HG03095 (cell line): ENCODE measurements around the gene EMILIN1.
"Not testable (repeated sequence)": the region's sequence is repeated elsewhere in the genome, so short reads cannot be mapped to it uniquely, and the experiment has no call there.

Source experiments
- ATAC-seq: cut with Tn5 transposase; IDR thresholded peaks from one replicate; pipeline ENCODE4 v1.9.1; 2021; ENCODE audit warnings: moderate library complexity; ENCODE audit not compliant: unreplicated experiment

The EMILIN1 gene

DNA sequence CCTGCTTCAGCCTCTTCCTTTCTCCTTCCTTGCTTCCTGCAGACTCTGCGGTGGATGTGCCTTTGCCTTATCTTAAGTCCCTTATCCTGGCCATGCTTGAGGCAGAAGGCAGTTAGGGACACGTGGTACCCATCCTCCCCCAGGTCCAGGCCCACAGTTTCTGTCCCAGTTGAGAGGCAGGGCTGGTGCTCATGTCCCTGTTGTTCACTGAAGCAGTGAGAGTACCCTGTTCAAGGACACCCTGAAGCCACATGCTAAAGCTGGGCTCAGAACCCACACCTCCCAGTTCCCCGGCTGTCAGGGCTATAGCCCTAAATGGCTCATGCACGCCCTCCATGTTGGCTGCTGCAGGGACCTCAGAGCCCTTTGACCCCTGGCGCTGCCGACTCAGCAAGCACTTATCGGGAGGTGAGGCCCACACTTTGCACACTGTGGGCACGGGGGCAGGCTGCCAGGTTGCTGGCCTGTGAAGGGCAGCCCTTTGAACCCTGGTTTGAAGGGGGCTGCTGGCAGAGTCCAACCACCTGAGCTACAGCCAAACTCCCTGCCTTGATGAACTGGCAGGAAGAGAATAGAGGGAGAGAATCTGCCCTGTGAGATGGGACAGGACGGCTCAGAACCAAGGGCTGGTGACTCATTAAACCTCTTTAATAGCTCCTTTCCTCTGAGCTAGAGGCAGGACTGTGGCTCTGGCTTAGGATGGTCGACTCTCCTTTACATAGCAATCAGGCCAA lies 14.4 kb downstream of the EMILIN1 start:
- ATAC-seq: no peak

DNA sequence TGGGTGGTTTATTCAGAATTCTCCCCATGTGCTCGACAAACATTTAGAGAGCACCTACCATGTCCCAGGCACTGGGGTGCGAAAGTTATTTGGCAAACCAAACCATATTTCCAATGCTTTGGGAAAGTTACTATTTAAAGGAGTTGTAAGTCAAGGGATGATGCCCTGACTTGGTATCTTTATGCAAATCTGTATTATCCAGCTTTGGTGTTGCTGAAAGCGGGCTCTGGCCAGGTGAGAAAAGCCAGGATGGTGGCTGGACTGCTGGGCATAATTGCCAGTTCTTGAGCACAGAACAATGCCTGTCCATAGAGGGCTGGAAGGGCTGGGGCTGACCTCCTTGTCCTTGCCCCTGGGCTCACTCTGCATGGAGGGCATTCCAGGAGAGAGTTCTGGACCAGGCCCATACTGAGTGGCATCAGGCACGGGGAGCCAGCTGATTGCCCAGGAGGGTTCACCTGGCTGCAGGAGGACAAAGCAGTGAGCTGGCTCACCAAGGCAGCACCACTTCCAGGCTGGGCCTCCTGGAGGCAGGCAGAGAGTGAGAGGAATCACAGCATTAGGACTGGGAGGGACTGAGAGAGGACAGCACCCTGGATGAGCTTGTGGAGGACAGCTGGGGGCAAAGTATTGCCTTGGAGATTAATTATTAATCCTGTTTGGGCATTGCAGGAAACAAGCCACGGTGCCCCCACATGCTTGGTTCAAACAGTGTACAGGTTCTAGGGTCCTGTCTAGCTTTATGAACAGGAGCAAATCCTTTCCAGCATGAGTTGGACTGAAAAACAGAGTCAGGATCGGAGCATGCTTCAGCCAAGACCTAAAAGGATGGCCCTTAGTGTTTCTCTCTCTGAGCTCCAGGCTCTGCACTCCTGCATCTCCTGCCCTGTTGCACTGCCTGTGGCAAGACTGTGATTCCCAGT lies 15.3 kb downstream of the EMILIN1 start:
- no peak for ATAC-seq

GRCh38 chr2:27094353-27094984 lies 16.1 kb downstream of the EMILIN1 start:
- ATAC-seq: no peak

GRCh38 chr2:27095427-27095744 lies 17.0 kb downstream of the EMILIN1 start:
- no peak for ATAC-seq

DNA sequence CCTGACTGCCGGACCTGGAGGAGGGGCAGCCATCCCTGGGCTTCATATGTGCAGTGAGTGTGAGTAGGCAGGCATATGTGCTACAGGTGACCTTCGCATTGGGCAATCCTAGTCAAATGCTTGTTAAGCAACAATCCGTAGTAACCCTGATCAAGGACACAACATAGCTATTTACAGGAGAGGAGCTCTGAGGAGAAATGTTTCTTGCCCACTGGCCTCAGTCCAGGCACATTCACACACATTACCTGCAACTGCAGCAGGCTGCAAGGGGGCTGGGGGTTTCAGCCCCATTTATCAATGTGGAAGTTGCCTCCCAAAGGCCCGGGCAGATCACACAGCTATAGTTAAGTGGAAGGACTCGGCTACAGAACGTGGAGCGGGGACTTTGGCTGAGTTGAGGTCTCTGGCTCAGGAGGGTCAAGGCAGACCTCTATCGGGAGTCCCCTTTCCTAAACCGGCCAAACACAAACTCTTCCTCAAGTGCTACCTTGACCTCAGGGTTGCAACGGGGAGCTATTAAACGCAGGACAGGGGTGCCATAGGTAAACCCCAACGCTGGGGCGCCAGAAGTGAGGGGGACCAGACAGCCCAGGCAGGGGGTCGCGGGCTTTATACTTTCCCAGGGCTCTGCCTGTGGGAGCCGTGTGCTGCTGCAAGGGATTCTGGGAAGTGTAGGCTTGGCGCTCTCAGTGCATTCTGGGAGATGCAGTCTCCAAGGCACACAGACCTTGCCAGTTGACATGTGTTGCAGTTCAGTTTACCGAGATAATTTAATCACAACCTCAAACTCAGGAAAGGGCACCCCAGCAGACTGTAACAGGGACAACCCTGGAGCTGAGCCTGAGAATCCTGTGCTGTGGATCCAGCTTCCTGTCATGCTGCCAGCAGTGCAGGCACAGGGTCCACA lies 17.6 kb downstream of the EMILIN1 start:
- ATAC-seq: no peak

DNA sequence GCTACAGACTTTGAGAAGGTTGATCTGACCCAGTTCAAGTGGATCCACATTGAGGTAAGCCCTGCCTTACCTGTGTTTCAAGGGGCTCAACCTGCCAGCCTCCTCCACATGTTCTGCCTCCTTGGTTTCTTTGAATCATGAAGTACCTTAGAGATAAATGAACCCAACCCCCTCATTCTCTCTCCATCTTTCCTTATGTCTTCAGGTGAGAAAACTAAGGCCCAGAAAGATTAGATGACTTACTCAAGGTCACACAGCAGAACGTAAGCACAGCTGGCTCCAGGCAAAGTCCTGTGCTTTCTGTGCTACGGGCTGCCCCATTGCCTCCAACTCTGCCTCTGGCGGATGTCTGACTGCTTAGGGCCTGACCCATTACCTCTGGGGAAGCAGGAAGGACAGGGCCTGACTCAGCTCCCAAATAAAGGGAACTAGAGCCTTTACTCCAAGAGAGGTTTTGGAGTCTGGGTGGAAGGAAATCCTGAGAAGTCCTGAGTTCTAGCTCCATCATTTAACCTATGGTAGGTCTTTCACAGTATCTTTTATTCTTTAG lies 18.4 kb downstream of the EMILIN1 start:
- no peak for ATAC-seq

DNA sequence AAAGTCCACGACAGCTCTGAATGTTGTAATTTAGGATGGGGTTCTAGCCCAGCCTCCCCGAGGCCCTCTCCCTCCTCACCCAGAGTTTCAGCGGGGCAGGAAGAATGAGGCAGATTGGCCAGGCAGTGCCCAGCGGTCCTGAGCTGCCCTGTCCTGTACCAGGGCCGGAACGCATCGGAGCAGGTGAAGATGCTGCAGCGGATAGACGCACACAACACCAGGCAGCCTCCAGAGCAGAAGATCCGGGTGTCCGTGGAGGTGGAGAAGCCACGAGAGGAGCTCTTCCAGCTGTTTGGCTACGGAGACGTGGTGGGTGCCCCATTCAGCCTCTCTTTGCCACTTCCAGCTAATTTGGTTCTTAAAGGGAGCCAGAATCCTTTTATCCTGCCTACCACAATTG lies 18.9 kb downstream of the EMILIN1 start:
- no peak for ATAC-seq

DNA sequence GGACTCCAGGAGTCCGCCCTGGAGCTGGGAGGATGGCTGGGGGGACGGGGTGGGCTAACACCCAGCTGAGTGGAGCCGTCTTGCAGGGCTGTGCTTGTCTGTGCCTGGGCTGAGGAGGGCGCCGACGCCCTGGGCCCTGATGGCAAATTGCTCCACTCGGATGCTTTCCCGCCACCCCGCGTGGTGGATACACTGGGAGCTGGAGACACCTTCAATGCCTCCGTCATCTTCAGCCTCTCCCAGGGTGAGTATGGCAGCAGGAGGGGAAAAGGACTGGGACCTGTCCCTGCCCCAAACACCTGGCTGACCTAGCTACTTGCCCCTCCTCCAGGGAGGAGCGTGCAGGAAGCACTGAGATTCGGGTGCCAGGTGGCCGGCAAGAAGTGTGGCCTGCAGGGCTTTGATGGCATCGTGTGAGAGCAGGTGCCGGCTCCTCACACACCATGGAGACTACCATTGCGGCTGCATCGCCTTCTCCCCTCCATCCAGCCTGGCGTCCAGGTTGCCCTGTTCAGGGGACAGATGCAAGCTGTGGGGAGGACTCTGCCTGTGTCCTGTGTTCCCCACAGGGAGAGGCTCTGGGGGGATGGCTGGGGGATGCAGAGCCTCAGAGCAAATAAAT lies 21.0 kb downstream of the EMILIN1 start:
- ATAC-seq: no peak

GRCh38 chr2:27100036-27100435 lies 21.6 kb downstream of the EMILIN1 start:
- ATAC-seq: no peak

- no peak for ATAC-seq
These were observed 23.9 kb downstream of the EMILIN1 start for GRCh38 chr2:27102329-27102728.

DNA sequence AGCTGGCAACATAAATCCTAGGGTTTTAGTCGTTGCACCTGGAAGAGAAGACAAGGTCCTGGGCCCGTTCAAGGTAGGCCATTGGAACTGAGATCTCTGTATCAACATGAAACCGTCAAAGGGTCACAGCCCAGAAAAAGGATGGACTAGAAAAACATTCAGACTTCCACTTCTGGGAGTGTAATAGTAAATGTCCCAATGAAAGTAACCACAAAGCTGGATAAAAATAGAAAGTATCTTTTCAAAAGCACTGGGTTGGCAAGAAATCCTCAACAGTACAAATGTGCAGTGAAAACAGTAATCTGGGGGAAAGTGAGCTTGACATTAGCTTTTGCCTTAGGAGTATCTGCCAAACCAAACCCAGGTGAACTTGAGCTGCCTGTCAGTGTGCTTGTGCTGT lies 27.6 kb downstream of the EMILIN1 start:
- no peak for ATAC-seq

- ATAC-seq: no peak
These were observed 29.8 kb downstream of the EMILIN1 start for GRCh38 chr2:27108221-27108620.

DNA sequence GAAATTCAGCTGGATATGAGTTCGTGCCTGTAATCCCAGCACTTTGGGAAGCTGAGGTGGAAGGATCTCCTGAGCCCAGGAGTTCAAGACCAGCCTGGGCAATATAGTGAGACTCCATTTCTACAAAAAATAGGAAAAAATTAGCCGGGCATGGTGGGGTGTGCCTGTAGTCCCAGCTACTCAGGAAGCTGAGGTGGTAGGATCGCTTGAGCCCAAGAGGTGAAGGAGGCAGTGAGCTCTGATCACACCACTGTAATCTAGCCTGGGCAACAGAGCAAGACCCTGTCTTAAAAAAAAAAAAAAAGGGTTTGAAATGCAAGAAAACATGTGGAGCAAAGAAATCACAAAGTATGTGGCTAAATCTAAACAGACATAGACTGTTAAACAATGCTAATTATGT lies 30.7 kb downstream of the EMILIN1 start:
- ATAC-seq: no peak

- not testable (repeated sequence) for ATAC-seq
These were observed 32.4 kb downstream of the EMILIN1 start for GRCh38 chr2:27110603-27111352.

DNA sequence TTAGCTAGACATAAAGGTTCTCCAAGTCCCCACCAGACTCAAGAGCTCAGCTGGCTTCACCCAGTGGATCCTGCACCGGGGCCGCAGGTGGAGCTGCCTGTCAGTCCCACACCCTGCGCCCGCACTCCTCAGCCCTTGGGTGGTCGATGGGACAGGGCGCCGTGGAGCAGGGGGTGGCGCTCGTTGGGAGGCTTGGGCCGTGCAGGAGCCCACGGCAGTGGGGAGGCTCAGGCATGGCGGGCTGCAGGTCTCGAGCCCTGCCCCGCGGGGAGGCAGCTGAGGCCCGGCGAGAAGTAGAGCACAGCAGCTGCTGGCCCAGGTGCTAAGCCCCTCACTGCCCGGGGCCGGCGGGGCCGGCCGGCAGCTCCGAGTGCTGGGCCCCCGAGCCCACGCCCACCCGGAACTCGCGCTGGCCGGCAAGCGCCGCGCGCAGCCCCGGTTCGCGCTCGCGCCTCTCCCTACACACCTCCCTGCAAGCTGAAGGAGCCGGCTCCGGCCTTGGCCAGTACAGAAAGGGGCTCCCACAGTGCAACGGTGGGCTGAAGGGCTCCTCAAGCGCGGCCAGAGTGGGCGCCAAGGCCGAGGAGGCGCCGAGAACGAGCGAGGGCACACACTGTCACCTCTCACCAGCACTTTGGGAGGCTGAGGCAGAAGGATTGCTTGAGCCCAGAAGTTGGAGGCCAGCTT lies 33.1 kb downstream of the EMILIN1 start:
- ATAC-seq: not testable (repeated sequence)

- ATAC-seq: no peak
These were observed 37.1 kb downstream of the EMILIN1 start for GRCh38 chr2:27115519-27115918.

DNA sequence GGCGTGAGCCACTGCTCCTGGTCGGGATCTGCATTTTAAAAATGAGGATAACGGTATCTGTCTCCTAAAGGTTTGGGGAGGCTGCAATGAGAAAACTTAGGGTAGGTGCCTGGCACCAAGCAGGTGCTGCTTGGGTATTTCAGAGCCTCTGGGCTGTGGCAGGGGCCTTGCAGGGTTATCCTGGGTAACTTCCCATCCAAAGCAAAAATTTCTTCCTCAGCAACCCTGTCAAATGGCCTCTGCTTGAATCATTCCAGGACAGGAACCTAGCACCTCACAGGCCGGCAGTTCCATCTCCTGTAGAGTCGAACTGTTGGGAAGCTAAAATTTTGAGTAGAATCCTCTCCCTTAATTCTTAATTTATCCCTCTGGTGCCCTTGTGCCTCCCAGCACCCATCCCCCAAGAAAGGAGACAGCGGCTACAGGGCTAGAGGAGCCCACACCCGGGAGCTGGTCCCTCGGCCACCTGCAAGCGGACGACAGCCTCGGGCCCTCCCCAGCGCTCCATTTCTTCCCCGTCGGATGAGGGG lies 39.6 kb downstream of the EMILIN1 start:
- no peak for ATAC-seq

GRCh38 chr2:27118525-27119329 lies 40.3 kb downstream of the EMILIN1 start, which contains the start of gene CGREF1:
Gene CGREF1 (minus strand): TSS chr2:27119128. CDS start chr2:27104366, 14,762 bp downstream.
- no peak for ATAC-seq
